DOHH2 (cell line): ENCODE data around the gene PRKAG1.

Experiments
- CTCF ChIP-seq: fragments of 200-600 bp; sonication (generic); IDR thresholded peaks from one replicate; pipeline ENCODE4 v1.5.1; 2014; ENCODE audit warnings: antibody characterized with exemption, mild to moderate bottlenecking, low read depth, low read length; ENCODE audit not compliant: poor library complexity, severe bottlenecking
- EZH2phosphoT487 ChIP-seq: fragments of 200-600 bp; sonication (generic); IDR thresholded peaks from 2 replicates; pipeline ENCODE4 v1.6.1; 2017; ENCODE audit warnings: borderline replicate concordance, mild to moderate bottlenecking, antibody characterized with exemption, low read length, moderate library complexity, mixed read lengths

DNA sequence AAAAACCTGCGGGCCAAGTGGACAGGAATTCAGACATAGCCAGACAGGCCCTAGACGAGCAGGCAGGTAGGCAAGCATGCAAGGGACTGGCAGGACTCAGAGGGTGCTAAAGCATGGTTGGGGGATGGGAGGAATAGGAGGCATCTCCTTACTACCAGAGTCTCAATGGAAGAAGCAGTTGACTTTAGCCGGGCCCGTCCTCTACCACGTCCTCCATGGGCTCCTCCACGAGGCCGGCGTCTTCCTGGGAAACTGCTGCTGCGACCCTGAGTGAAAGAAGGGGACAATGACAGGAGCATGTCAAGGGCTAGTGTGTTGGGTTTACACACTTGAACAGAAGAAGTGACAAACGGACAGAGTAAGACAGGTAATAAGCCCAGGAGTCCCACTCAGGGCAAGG lies 30.4 kb upstream of the PRKAG1 start:
- TF ChIP-seq CTCF (no peak), EZH2phosphoT487 (no peak)
